ENCODE results near the gene LRRC74B.
"Not testable (repeated sequence)": the region's sequence is repeated elsewhere in the genome, so short reads cannot be mapped to it uniquely, and the experiment has no call there.

Gene LRRC74B

GRCh38 chr22:21045585-21046294, at the start of gene LRRC74B:
LRRC74B (plus strand) TSS chr22:21045946; CDS start chr22:21045987, 41 bp downstream.
- peaks cover 30% of the 10 kb centered on the region for H3K4me1 Mint-ChIP-seq
- H3K36me3 Mint-ChIP-seq = no peaks in the 10 kb centered on the region
- H3K9me3 Mint-ChIP-seq = no peaks in the 10 kb centered on the region
- peaks cover 66% of the 10 kb centered on the region for H3K27me3 Mint-ChIP-seq
- DNase-seq = peak; percentile 84
- H3K4me3 Mint-ChIP-seq = peak within 1 kb of the TSS; percentile 21
- CTCF ChIA-PET = interaction anchor here (0.6 to 1.9 kb wide), 3 partner anchors 25 to 649 kb away, joined by 3 to 4 read pairs (median 3); partner anchors contain the start of gene LZTR1
- H3K27ac Mint-ChIP-seq = peak within 1 kb of the TSS; percentile 55

DNA sequence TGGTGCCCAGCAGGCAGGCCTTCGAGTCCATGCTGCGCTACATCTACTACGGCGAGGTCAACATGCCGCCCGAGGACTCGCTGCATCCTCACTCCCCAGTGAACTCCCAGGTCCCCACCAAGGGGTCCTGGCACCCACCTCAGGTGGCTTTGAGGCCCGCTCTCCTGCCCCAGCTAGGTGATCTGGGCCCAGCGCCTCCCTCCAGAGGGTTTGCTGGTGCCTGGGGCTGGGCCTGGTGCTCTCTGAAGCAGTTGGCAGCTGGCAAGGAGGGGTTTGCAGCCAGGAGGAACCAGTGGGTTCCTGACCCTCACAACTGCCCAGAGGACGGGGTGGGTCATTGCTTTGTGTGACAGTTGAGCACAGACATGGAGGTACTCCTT, 49.7 kb upstream of the LRRC74B start:
- Mint-ChIP-seq H3K9me3 (no peaks in the 10 kb centered on the region), H3K27me3 (no peaks in the 10 kb centered on the region), H3K4me1 (peaks cover 17% of the 10 kb centered on the region), H3K4me3 (no peak overlapping the region), H3K36me3 (peaks cover 21% of the 10 kb centered on the region), H3K27ac (no peak overlapping the region)
- DNase-seq = no peak
- CTCF ChIA-PET = no interaction called here

DNA sequence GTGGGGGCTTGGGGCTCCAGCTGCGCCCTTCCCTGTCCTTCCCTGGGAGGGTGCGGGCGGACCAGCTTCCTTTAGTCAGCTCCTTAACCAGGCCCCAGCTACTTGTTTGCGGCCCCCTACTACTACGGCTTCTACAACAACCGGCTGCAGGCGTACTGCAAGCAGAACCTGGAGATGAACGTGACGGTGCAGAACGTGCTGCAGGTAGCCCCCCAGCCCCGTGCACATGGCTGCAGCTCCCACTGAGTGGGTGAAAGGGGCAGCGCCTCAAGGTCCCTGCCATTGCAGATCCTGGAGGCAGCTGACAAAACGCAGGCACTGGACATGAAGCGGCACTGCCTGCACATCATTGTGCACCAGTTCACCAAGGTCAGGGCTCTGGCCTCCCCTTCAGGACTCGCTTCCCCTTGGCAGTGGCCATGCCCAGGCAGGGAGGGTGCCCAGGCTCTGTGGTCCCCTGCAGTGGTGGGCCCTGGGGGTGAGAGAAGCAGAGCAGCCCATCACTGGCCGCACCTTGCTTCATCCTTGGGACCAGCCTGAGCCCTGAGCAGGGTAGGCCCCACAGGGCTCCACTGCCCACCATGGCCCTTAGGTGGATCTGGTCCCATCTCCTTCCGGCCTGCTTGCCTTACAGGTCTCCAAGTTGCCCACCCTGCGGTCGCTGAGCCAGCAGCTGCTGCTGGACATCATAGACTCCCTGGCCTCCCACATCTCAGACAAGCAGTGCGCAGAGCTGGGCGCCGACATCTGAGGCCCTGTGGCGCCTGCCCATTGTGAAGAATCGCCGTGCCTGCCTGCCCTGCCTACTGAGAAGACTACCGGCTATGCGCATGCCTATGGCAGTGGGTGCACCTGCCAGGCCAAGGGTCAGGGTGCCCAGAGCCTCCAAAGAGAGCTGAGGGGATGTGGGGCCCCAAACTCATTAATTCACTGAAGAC, 48.9 kb upstream of the LRRC74B start:
- no peaks in the 10 kb centered on the region for H3K9me3 Mint-ChIP-seq
- H3K4me1 Mint-ChIP-seq = peaks cover 23% of the 10 kb centered on the region
- H3K27ac Mint-ChIP-seq = no peak overlapping the region
- DNase-seq = no peak
- H3K27me3 Mint-ChIP-seq = no peaks in the 10 kb centered on the region
- no peak overlapping the region for H3K4me3 Mint-ChIP-seq
- CTCF ChIA-PET = no interaction called here
- H3K36me3 Mint-ChIP-seq = peaks cover 23% of the 10 kb centered on the region

DNA sequence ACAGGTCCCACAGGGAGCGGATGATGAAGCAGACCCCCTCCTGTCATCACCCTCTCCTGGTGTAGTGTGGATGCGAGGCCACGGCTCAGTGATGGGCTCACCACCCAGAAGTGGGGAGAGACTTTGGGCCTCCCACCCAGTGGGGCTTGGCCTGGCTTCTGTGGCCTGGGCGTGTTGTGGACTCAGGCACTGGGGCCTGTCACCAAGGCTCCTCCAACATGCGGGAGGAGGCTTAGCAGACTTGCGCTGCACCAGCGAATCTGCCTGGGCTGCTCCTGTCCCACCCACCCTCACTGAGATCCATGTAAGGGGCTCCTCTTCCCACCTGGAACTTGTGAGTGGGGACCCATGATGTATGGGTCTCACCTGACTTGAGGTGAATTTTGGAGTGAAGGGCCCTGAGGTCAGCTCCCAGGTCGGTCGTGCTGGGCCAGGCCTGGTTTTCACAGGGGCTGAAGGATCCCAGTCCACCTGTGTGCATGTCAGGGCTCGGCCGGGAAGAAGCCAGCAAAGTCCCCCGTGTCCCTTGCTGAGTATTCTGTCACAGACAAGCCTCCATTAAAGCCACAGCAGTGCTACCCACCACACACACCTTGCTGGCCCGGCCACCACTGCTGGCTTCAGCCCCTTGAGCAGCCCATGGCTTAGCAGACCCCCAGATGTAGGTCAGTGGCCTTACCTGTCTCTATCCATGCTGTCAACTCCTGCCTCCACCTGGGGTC, 48.0 kb upstream of the LRRC74B start:
- DNase-seq = no peak
- H3K4me3 Mint-ChIP-seq = no peak overlapping the region
- peaks cover 23% of the 10 kb centered on the region for H3K36me3 Mint-ChIP-seq
- no peaks in the 10 kb centered on the region for H3K9me3 Mint-ChIP-seq
- H3K4me1 Mint-ChIP-seq = peaks cover 26% of the 10 kb centered on the region
- CTCF ChIA-PET = no interaction called here
- H3K27me3 Mint-ChIP-seq = no peaks in the 10 kb centered on the region
- no peak overlapping the region for H3K27ac Mint-ChIP-seq

GRCh38 chr22:20998411-20999336, 47.1 kb upstream of the LRRC74B start:
- peak overlapping the region; percentile 60 for H3K27ac Mint-ChIP-seq
- no peak for DNase-seq
- H3K4me1 Mint-ChIP-seq = peaks cover 34% of the 10 kb centered on the region
- CTCF ChIA-PET = interaction anchor here (2.8 kb wide), 1 partner anchor 17 kb away, joined by 8 read pairs; the partner anchor contains the start of gene LZTR1
- no peaks in the 10 kb centered on the region for H3K27me3 Mint-ChIP-seq
- no peaks in the 10 kb centered on the region for H3K9me3 Mint-ChIP-seq
- H3K4me3 Mint-ChIP-seq = no peak overlapping the region
- peaks cover 21% of the 10 kb centered on the region for H3K36me3 Mint-ChIP-seq

- peak overlapping the region; percentile 94 for H3K4me3 Mint-ChIP-seq
- CTCF ChIA-PET = interaction anchor here (2.8 kb wide), 1 partner anchor 18 kb away, joined by 8 read pairs; the partner anchor contains the start of gene LZTR1
- H3K4me1 Mint-ChIP-seq = peaks cover 39% of the 10 kb centered on the region
- H3K27ac Mint-ChIP-seq = no peak overlapping the region
- H3K27me3 Mint-ChIP-seq = no peaks in the 10 kb centered on the region
- H3K9me3 Mint-ChIP-seq = no peaks in the 10 kb centered on the region
- DNase-seq = no peak
- peaks cover 21% of the 10 kb centered on the region for H3K36me3 Mint-ChIP-seq
Observed at GRCh38 chr22:20999350-21000206, 46.2 kb upstream of the LRRC74B start.

GRCh38 chr22:21000207-21000986, 45.3 kb upstream of the LRRC74B start:
- no peak for DNase-seq
- Mint-ChIP-seq H3K27ac (peak overlapping the region; percentile 96), H3K36me3 (peaks cover 16% of the 10 kb centered on the region), H3K4me3 (peak overlapping the region; percentile 94), H3K4me1 (peaks cover 39% of the 10 kb centered on the region), H3K27me3 (no peaks in the 10 kb centered on the region), H3K9me3 (no peaks in the 10 kb centered on the region)
- CTCF ChIA-PET = interaction anchor here (1.0 to 2.8 kb wide), 3 partner anchors 14 to 114 kb away, joined by 4 to 8 read pairs (median 4); partner anchors contain the start of gene LZTR1

DNA sequence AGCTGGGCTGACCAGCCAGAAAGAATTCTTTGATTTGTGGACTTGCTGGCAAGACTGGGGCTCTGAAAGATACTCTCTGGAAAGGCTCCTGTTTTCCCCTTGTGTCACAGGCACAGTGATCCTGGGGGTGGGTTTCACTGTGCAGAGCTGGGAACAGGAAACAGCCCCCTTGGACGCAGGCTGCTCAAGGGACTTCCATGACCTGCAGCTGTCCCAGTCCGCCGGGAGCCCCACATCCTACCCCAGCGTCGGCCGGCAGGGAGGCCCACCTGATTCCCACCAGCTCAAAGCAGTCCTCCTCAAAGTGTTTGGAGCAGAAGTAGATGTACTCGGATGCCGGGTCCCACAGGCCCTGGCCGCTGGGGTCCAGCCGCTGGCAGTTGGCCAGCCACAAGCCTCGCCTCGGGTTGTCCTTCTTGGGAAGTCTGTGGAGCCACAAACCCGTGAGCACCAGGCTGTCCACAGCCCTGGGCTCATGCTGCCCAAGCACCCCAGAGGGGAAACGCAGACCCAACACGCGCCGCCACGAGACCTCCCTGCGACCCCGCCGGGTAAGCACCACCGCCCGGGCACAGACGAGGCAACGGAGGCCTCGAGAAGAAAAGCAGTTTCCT, 44.7 kb upstream of the LRRC74B start:
- peak overlapping the region; percentile 94 for H3K4me3 Mint-ChIP-seq
- peak overlapping the region; percentile 96 for H3K27ac Mint-ChIP-seq
- no peak for DNase-seq
- peaks cover 39% of the 10 kb centered on the region for H3K4me1 Mint-ChIP-seq
- peaks cover 15% of the 10 kb centered on the region for H3K36me3 Mint-ChIP-seq
- no peaks in the 10 kb centered on the region for H3K27me3 Mint-ChIP-seq
- CTCF ChIA-PET = interaction anchor here (1.0 to 2.8 kb wide), 3 partner anchors 15 to 115 kb away, joined by 4 to 8 read pairs (median 4); partner anchors contain the start of gene LZTR1
- H3K9me3 Mint-ChIP-seq = no peaks in the 10 kb centered on the region

- peak within 1 kb of the TSS; percentile 94 for H3K4me3 Mint-ChIP-seq
- DNase-seq = peak; percentile 98
- CTCF ChIA-PET = interaction anchor here (1.0 to 2.8 kb wide), 2 partner anchors 15 to 20 kb away, joined by 4 to 8 read pairs; partner anchors contain the start of gene LZTR1
- H3K36me3 Mint-ChIP-seq = peaks cover 10% of the 10 kb centered on the region
- no peaks in the 10 kb centered on the region for H3K27me3 Mint-ChIP-seq
- peaks cover 39% of the 10 kb centered on the region for H3K4me1 Mint-ChIP-seq
- no peaks in the 10 kb centered on the region for H3K9me3 Mint-ChIP-seq
- H3K27ac Mint-ChIP-seq = peak within 1 kb of the TSS; percentile 96
Observed at GRCh38 chr22:21001601-21002325, 44.0 kb upstream of the LRRC74B start, which contains the start of gene THAP7. THAP7 (minus strand) TSS chr22:21002118; CDS start chr22:21001911, 207 bp downstream.

GRCh38 chr22:21003782-21004181, 42.0 kb upstream of the LRRC74B start:
- Mint-ChIP-seq H3K4me1 (peaks cover 37% of the 10 kb centered on the region), H3K9me3 (no peaks in the 10 kb centered on the region), H3K27me3 (no peaks in the 10 kb centered on the region), H3K36me3 (peaks cover 5% of the 10 kb centered on the region), H3K4me3 (peak overlapping the region; percentile 94), H3K27ac (peak overlapping the region; percentile 96)
- DNase-seq = no peak
- CTCF ChIA-PET = interaction anchor here (0.6 to 1.8 kb wide), 3 partner anchors 18 to 745 kb away, joined by 3 to 6 read pairs (median 4); no protein-coding TSS in a partner anchor

- H3K36me3 Mint-ChIP-seq, CTCF ChIA-PET, DNase-seq, H3K27ac Mint-ChIP-seq, H3K9me3 Mint-ChIP-seq, H3K4me1 Mint-ChIP-seq, H3K4me3 Mint-ChIP-seq: not testable (repeated sequence)
- H3K27me3 Mint-ChIP-seq = peaks cover 17% of the 10 kb centered on the region
Observed at GRCh38 chr22:21009208-21009607, 36.5 kb upstream of the LRRC74B start.

Measured in activated naive CD4-positive, alpha-beta T cell treated with anti-CD3 and anti-CD28 coated beads, Interleukin-2, amount 10 ng/mL, durations not matched to agents 7 days and 5 days (primary cell).